Peyer's patch (tissue), 4 donors: ENCODE measurements around the gene FAM131C.

Experiments used
- POLR2A ChIP-seq, 2 donors: fragments of 450-650 bp; IDR thresholded peaks; one replicate each; pipeline ENCODE4 v1.5.1; 2017; ENCODE audit warnings: antibody characterized with exemption in 2 of 2, mild to moderate bottlenecking in 2 of 2, moderate library complexity in 2 of 2
- TF ChIP-seq, protein P1 (sequence below), 6 experiments: fragments of 450-650 bp in 4 of 6; fragments of 200-600 bp in 2 of 6; sonication (generic) in 1 of 6; IDR thresholded peaks; one replicate each; pipeline ENCODE4 v1.5.1; 2017 to 2019; ENCODE audit warnings: antibody characterized with exemption in 6 of 6, mild to moderate bottlenecking in 3 of 6, moderate library complexity in 1 of 6

DNA sequence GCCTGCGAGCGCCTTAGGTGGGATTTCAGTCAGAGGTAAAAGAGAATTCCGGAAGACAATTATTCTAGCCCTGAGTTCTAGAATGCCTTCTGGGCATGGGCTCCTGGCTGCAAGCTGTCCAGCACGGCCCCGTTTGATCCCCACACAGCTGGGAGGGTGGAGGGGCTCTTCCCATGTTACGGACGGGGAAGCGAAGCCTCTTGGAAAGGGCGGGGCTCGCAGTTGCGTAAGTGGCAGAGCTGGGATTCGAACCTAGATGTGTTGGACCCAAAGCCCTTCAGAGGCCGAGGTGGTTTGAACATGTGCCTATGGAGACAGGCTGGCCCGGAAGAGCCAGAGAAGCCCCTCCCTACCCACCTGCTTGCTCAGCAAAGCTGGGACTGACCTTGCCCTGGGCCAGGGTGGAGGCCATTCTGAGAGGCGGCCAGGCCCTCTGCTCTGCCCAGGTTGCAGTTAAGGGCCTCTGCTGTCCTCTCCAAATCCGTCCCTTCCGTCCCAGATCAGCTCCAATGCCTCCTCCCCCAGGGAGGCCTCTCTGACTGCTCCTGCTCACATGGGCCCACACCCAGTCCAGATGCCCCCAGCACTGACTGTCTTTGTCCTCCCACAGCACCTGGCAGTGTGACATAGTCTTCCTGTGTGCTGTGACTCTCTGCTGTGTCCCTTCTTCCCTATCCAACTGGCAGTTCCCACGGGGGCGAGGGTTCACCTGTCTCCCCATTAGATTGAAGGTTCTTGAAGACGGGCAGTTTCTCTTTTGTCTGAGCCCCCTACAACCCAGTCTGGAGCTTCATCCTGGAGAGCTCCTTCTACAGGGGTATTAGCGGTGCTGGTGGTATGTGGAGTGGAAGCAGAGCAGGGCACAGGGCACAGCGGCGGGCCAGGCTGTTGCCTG lies 54.5 kb downstream of the FAM131C start:
- TF ChIP-seq, protein P1, sequence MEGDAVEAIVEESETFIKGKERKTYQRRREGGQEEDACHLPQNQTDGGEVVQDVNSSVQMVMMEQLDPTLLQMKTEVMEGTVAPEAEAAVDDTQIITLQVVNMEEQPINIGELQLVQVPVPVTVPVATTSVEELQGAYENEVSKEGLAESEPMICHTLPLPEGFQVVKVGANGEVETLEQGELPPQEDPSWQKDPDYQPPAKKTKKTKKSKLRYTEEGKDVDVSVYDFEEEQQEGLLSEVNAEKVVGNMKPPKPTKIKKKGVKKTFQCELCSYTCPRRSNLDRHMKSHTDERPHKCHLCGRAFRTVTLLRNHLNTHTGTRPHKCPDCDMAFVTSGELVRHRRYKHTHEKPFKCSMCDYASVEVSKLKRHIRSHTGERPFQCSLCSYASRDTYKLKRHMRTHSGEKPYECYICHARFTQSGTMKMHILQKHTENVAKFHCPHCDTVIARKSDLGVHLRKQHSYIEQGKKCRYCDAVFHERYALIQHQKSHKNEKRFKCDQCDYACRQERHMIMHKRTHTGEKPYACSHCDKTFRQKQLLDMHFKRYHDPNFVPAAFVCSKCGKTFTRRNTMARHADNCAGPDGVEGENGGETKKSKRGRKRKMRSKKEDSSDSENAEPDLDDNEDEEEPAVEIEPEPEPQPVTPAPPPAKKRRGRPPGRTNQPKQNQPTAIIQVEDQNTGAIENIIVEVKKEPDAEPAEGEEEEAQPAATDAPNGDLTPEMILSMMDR (IDR thresholded peaks at IDR 0.05), result no peak
- TF ChIP-seq POLR2A (IDR thresholded peaks at IDR 0.05), result no peak
